ENCODE measurements around the gene SSTR4.

The SSTR4 gene

DNA sequence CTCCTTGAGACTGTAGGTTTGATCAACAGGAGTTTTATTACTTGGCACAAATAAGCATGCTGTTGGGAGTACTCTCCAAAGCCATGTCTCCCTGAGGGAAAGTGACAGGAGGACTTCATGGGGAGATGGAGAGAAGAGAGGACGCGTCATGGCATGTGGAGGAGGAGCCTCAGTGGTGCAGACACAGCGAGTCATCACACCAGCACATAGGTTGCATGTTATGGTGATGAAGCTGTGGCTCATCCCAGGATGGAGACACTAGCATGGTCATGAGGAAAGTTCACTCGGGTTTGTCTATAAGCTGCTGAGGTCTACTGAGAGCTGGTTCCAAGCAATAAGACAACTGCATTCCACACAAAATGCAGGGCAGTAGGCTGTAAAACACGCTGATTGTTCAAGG lies 13.2 kb upstream of the SSTR4 start:
- TF ChIP-seq ZFP30 (CRISPR knock-in tag; IDR thresholded peaks at IDR 0.05) (no peak), CREB5 (CRISPR knock-in tag; IDR thresholded peaks at IDR 0.05; ENCODE audit: low read depth) (no peak), TOX (CRISPR knock-in tag; IDR thresholded peaks at IDR 0.05; ENCODE audit: borderline replicate concordance) (no peak), ZC3H10 (CRISPR knock-in tag; IDR thresholded peaks at IDR 0.05) (no peak), POU6F1 (CRISPR knock-in tag; IDR thresholded peaks at IDR 0.05; ENCODE audit: borderline replicate concordance, low read depth) (no peak), GLIS3 (CRISPR knock-in tag; IDR thresholded peaks at IDR 0.05) (no peak), ZNF8 (CRISPR knock-in tag; IDR thresholded peaks at IDR 0.05) (no peak), ZNF565 (CRISPR knock-in tag; conservative IDR thresholded peaks at IDR 0.05; ENCODE audit: low read depth) (no peak)
- no peak for ATAC-seq

GRCh38 chr20:23022849-23023248 lies 12.3 kb upstream of the SSTR4 start:
- no peak for TF ChIP-seq ZNF565 (CRISPR knock-in tag; conservative IDR thresholded peaks at IDR 0.05; ENCODE audit: low read depth)
- TF ChIP-seq PATZ1 (CRISPR knock-in tag; IDR thresholded peaks at IDR 0.05; ENCODE audit: borderline replicate concordance): no peak
- no peak for TF ChIP-seq GLIS3 (CRISPR knock-in tag; IDR thresholded peaks at IDR 0.05)
- no peak for TF ChIP-seq TSHZ2 (CRISPR knock-in tag; IDR thresholded peaks at IDR 0.05)
- no peak for TF ChIP-seq CSRNP3 (CRISPR knock-in tag; IDR thresholded peaks at IDR 0.05)
- TF ChIP-seq ZC3H10 (CRISPR knock-in tag; IDR thresholded peaks at IDR 0.05): no peak
- no peak for TF ChIP-seq ZNF70 (CRISPR knock-in tag; IDR thresholded peaks at IDR 0.05)
- TF ChIP-seq BACH2 (CRISPR knock-in tag; IDR thresholded peaks at IDR 0.05; ENCODE audit: borderline replicate concordance): no peak
- no peak for TF ChIP-seq ZFP3 (CRISPR knock-in tag; IDR thresholded peaks at IDR 0.05)
- no peak for TF ChIP-seq POU6F1 (CRISPR knock-in tag; IDR thresholded peaks at IDR 0.05; ENCODE audit: borderline replicate concordance, low read depth)
- no peak for TF ChIP-seq CSDC2 (CRISPR knock-in tag; IDR thresholded peaks at IDR 0.05)
- no peak for TF ChIP-seq TOX (CRISPR knock-in tag; IDR thresholded peaks at IDR 0.05; ENCODE audit: borderline replicate concordance)
- TF ChIP-seq TCF4 (CRISPR knock-in tag; IDR thresholded peaks at IDR 0.05; ENCODE audit: borderline replicate concordance): no peak
- no peak for TF ChIP-seq CREB5 (CRISPR knock-in tag; IDR thresholded peaks at IDR 0.05; ENCODE audit: low read depth)
- TF ChIP-seq ARNTL (CRISPR knock-in tag; IDR thresholded peaks at IDR 0.05; ENCODE audit: borderline replicate concordance, low read depth): no peak
- no peak for TF ChIP-seq ISL1 (CRISPR knock-in tag; IDR thresholded peaks at IDR 0.05)
- TF ChIP-seq ZNF8 (CRISPR knock-in tag; IDR thresholded peaks at IDR 0.05): no peak
- no peak for TF ChIP-seq PPARA (CRISPR knock-in tag; IDR thresholded peaks at IDR 0.05; ENCODE audit: borderline replicate concordance)
- no peak for TF ChIP-seq ESRRG (CRISPR knock-in tag; IDR thresholded peaks at IDR 0.05)
- no peak for TF ChIP-seq ZFP30 (CRISPR knock-in tag; IDR thresholded peaks at IDR 0.05)
- ATAC-seq: no peak
